Measurements from ENCODE around the gene ENTREP1.

GRCh38 chr9:69326261-69326660, 1.2 kb downstream of the ENTREP1 start:
- no peak for TF ChIP-seq EZH2phosphoT487 (IDR thresholded peaks at IDR 0.05)
- TF ChIP-seq CTCF (IDR thresholded peaks at IDR 0.05), result no peak

Measured in neural progenitor cell (in vitro differentiated cells).